NCI-H2029 (cell line): ENCODE data around the gene SHROOM3.

ENCODE experiments used
- DNase-seq: peaks from one replicate; lab custom pipeline; 2025; lab: John Stamatoyannopoulos, UW

SHROOM3 gene

GRCh38 chr4:76663824-76664223 lies 228.8 kb downstream of the SHROOM3 start:
- no peak for DNase-seq

DNA sequence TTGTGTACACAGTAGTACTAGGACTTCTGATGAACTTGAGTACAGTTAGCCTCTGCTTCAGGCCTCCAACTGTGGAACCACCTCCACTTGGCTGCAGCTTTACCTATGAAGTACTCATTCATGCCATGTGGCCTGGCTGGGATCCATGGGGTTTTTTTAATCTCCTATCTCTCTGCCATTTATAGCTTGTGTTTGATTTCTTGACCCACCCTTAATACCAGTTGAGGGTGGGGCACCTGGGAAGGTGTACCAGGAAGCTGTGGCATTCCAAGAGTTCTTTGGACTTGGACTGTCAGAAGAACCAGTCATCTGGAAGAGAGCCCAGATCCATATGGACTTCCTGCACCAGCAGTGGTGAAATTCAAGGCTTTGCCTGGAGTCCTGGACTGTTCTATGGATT lies 230.1 kb downstream of the SHROOM3 start:
- peak; percentile 54 for DNase-seq

DNA sequence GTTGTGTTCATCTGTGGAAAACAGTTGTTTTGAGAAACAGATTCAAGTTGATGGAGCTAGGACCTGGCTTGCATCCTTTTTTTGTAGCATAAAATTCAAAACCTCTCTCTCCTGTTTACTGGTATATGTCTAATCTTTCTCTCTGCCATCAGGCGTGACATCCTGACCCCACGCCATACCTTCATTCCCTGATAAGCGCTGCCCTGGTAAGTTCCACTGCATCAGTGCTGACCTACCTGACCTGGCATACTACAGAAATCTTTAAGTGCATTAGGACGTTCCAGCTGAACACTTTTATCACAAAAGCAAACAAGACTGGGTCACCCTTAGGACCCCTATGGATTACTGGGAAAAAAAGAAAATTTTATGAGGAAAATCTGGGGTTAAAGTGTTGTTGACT lies 230.7 kb downstream of the SHROOM3 start:
- DNase-seq, result no peak

GRCh38 chr4:76666944-76667532 lies 232.0 kb downstream of the SHROOM3 start:
- no peak for DNase-seq

DNA sequence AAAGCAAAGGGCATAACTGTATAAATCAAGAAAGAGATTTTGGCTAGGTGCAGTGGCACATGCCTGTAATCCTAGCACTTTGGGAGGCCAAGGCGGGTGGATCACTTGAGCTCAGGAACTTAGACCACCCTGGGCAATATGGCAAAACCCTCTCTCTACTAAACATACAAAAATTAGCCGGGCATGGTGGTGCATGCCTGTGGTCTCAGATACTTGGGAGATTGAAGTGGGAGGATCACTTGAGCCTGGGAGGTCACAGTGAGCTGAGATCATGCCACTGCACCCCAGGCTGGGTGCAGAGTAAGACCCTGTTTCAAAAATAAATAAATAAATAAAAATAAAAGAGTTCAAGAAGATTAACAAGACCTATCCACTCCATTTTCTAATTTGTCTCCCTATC lies 235.6 kb downstream of the SHROOM3 start:
- no peak for DNase-seq

GRCh38 chr4:76673362-76673761 lies 238.3 kb downstream of the SHROOM3 start:
- DNase-seq, result no peak

- DNase-seq, result no peak
Measured at GRCh38 chr4:76674983-76675382, 240.0 kb downstream of the SHROOM3 start.

DNA sequence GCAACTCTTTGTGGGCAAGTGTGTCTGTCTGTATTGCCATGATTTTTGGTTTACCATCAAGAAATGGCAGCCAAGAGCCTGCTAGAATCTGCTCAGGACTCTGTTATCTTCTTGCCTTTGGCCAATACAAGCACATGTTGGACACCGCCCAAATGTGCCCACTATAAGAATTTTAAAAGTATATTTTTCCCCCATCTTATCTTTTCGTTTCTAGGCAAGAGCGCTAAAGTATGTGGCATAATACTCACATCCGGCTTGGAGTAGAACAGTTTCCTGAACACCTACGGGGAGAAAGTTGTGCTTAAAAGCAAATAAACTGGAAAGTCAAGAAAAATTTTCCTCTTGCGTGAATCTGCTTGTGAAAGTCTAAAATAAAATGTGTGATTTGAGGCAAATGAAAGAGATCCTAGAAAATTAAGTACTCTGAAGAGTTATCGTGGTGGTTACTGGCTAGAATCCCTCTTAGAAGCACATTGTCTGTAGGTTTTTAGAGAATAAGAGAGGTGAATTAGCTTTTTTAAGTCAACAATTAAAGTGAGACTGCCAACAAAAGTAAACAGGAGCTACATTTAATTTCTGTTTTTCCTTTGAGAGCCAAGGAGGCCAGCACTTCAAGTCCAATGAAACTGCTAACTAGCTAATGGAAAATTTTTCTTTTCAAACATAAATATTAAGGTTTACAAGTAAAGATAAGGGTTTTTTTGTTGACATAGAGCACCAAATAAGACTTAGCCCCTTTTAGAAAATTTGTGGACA lies 242.7 kb downstream of the SHROOM3 start:
- no peak for DNase-seq

GRCh38 chr4:76679691-76680090 lies 244.7 kb downstream of the SHROOM3 start:
- DNase-seq, result no peak

DNA sequence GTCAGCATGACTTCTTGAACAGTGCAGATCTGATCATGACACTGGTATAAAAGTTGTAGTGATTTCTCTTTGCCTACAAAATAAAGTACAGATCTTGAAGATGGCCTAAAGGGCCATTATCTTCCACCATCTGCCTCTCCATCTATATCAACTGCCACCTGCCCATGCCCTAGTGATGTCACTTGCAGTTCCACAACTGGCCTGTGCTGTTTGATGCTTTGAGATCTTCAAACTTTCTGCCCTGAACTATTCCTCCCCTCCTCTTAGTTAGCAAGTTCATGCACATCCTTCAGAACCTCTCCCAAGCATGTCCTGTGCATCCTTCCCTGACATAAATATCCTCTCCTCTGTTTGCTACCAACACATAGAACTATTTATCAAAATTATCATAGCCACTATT lies 245.9 kb downstream of the SHROOM3 start:
- no peak for DNase-seq

DNA sequence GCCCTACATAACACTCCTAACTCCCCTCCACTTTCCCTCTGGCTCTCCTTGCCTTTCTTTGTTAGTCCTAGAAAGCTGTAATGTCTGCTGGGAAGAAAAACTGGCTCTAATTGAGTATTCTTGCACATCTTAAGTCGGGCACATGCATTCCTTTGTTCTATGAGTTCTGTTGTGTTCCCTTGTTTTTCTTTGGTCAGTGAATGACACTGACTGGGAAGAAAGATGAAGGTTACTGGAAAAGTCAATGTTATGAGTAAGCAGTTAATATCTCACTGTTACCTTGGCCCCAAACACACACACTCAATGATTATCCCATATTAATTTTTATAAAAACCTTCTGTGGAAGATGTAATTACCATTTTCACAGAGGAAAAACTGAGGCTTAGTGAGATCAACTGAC lies 247.0 kb downstream of the SHROOM3 start:
- no peak for DNase-seq

DNA sequence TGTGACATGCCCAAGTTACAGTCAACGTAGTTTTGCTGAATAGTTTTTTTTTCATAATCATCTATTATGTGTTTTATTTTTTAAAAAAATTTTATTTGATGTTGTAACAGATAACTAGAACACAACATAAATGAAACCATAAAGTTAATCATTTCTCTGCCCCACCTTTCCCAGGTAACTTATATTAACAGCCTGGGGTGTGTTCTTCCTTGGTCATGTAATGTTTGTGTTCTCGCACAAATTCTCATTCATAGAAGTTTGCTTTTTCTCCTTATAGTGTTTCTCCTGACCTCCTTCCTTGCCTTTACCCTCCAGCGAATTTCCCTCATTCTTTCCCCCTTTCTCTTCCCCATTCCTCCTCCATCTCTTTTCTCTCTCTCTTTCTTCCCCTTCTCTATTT lies 248.1 kb downstream of the SHROOM3 start:
- no peak for DNase-seq

- DNase-seq, result peak; percentile 61
Measured at GRCh38 chr4:76687746-76688448, 252.9 kb downstream of the SHROOM3 start.

DNA sequence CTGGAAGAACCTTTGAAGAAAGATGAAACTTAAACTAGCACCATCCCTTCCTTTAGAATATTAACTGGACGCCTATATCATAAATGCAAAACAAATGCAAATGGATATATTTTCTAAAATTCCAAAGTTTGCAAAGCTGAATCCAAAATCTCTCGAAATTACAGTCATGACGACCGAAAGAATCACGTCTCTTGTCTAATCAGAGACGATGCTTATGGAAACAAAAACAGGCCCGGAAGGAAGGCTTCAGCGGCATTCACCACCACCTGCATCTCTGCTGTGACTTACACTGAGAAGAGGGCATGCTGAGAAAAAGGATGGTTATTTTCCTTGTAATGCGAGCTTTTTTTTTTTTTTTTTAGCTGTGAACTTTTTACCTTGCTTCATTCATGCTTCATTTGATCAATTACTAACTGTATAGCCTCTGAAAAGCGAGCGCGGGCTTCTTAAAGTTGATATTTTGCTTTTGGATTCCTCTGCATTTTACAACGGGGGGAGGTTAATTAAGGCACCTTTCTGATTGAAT lies 253.7 kb downstream of the SHROOM3 start:
- DNase-seq, result no peak

DNA sequence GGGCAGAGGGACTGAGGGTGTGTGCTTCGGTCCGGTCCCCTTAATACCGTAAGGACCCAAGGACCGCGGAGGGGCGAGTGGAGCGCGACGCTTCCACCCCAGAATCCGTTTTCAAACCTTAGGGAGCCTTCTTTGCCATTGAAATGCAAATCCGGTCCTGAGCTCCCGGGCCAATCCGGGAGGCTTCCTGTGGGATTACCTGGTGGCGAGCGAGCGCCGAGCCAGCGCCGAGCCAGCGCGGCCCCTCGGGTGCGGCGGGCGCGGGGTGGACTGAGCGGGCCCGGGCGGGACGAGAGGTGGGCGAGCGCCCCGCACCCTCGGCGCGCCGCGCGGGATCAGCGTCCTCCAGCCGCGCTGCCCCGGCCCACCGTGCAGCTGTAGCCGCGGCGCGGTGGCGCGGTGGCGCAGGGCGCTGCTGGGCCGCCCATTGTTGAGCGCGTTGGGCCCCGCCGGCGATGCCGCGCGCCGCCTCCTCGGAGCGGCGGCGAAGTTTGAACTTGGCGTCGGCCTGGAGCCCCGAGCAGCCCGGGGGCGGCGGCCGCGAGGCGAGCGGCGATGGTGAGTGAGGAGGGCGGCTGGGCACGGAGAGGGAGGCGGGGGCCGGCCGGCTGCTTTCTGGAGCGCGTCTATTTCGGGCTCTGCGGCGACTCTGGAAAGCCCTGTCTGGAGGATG lies 254.3 kb downstream of the SHROOM3 start:
- peak; percentile 49 for DNase-seq

GRCh38 chr4:76690011-76690905 lies 255.2 kb downstream of the SHROOM3 start:
- peak; percentile 17 for DNase-seq

DNA sequence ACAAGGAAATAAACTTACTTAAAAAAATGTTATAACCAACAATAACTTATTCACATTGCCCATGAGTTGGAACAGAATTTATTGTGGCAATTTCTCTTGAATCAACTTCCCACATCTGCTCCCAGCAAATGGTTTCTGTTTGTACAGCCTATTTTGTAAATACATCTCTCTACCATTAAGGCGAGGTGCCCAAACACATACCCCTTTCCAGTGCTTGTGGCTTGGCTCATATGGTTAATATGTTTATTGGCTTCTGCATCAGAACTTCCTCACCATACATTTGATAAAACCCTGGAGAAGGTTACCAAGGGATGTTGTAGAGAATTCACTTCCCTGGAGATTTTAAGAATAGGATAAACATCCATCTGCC lies 255.9 kb downstream of the SHROOM3 start:
- peak; percentile 49 for DNase-seq

DNA sequence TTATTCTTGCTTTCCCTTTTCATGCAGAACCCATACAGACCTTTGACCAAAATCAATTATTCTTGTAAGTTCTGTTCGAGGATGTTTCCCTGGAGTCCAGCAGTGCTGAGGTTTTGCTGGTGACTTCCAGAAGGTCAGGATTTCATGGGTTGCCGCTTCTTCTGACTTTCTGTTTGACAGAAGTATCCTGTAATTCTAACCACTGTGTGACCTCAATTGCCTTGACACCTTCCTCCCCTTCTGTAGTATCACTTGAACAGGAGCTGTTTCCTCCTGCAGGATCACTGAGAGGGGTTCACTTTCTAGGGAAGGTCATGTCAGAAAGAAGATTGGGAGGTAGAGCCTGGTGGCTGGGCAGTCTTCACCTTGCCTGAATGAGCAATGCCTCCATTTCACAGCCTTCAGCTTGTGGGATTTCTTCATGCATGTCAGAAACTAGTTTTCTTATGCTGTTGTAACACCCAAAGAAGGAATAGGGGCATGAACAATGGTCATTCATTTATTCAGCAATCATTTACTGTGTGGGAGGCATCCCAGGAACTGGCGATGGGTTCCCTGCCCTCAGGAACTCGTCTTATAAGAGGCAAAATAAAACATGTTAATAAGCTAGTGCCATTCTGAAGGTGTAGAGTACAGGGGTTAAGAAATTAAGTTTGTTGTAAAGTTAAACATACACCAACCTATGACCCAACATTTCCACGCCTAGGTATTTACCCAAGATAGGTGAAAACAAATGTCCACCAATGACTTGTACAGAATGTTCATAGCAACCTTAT lies 257.0 kb downstream of the SHROOM3 start:
- no peak for DNase-seq

DNA sequence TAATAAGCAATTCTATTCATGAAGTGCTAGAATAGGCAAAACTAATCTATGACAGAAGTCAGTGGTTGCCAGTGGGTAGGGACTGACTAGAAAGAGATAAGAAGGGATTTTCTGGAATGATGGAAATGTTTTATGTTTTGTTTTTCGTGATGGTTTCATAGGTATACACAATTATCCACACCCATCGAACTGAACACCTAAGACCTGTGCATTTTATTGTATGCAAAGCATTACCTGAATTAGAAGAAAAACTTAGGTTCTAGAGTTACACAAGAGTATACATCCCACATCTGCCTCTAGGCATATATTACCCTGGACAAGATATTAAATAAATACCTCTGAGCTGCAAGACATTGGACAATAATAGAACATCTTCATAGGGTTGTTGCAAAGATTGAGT lies 257.7 kb downstream of the SHROOM3 start:
- DNase-seq, result no peak

DNA sequence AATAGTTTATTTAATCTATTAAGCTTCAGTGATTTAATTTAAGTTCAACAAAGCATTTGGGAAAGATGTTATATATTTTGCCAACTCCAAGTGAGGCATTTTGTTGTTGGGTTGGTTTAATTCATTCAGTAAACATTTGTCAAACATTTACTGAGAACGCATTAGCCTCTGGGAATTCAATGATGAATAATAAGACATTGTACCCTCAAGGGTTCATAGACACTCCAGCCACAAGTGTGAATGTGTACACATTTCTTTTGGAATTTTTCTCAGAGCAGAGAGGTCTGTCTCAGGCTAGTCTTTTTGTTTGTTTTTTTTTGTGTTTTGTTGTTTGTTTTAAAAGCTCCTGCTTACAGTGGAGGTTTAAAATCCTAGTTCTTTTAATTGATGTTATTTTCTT lies 259.0 kb downstream of the SHROOM3 start:
- no peak for DNase-seq

- peak; percentile 9 for DNase-seq
Measured at GRCh38 chr4:76696109-76696508, 261.1 kb downstream of the SHROOM3 start.
